HCT116 (cell line): ENCODE data around the gene HSPB7. TPM values are rescaled to one million over a fixed set of nuclear protein-coding genes. Genes with fewer than 3 reads are reported as not detected.
"Not testable (repeated sequence)": the region's sequence is repeated elsewhere in the genome, so short reads cannot be mapped to it uniquely, and the experiment has no call there.

ENCODE experiments used
- ATAC-seq: fragments of 200-7000 bp; cut with Tn5 transposase; 2 replicates; pipeline ENCODE4 v1.9.1; 2020; ENCODE audit warnings: mild to moderate bottlenecking, moderate library complexity
- BruUV-seq: library from RNA; stranded (reverse); fragments of 400-500 nt; replicated peaks from 2 replicates; lab custom pipeline; 2021; lab: Mats Ljungman, UMichigan
- CTCF ChIA-PET: fragments of 300-600 bp; sonication (Branson Sonifier 250); formaldehyde crosslinking; loops from one replicate; lab custom pipeline; 2021; ENCODE audit warnings: antibody characterized with exemption; lab: Charles Lee
- POLR2A ChIA-PET: fragments of 300-600, 350-600 bp; sonication (Branson Sonifier 250); formaldehyde crosslinking; loops from one replicate; lab custom pipeline; 2021; ENCODE audit warnings: antibody characterized with exemption; lab: Charles Lee
- RAD21 ChIA-PET, 2 experiments: fragments of 300-600 bp; sonication (Branson Sonifier 250); formaldehyde crosslinking; loops; one replicate each; lab custom pipeline; 2023; ENCODE audit warnings: low total read pairs in 2 of 2; ENCODE audit not compliant: uncharacterized antibody in 2 of 2, unreplicated experiment in 2 of 2, low non-redundant PET in 1 of 2; lab: Charles Lee
- DNase-seq: peaks from one replicate; pipeline ENCODE4 v3.0.0-alpha.2; 2010; ENCODE audit warnings: low read depth, low spot score
- H2AFZ ChIP-seq: fragments of 200-600 bp; shearing (Covaris generic), sonication (generic); 2 replicates; pipeline ENCODE4 v1.6.1; 2017; ENCODE audit warnings: low read depth, mixed run types, mixed read lengths, antibody characterized with exemption, low read length; ENCODE audit not compliant: poor library complexity, severe bottlenecking
- H3K27ac ChIP-seq: 2 replicates; pipeline ENCODE4 v1.5.1; 2012; ENCODE audit warnings: low read depth, low read length
- H3K27me3 ChIP-seq: fragments of 200-600 bp; sonication (generic); 2 replicates; pipeline ENCODE4 v1.6.1; 2016; ENCODE audit warnings: mixed run types, low read length, mixed read lengths; ENCODE audit not compliant: insufficient read depth
- H3K36me3 ChIP-seq, 2 experiments: fragments of 200-500 bp in 1 of 2; fragments of 200-600 bp in 1 of 2; sonication (Bioruptor generic) in 1 of 2; sonication (generic) in 1 of 2; 2 replicates each; pipeline versions ENCODE4 v1.5.1 to v1.6.1; 2014 to 2016; ENCODE audit warnings: low read length in 2 of 2, inconsistent platforms in 1 of 2, mixed read lengths in 1 of 2, mixed run types in 1 of 2; ENCODE audit not compliant: insufficient read depth in 2 of 2, control insufficient read depth in 1 of 2
- H3K4me1 ChIP-seq, 2 experiments: fragments of 200-600 bp in 1 of 2; sonication (generic) in 1 of 2; 2 replicates each; pipeline versions ENCODE4 v1.5.1 to v1.6.1; 2012 to 2017; ENCODE audit warnings: low read length in 2 of 2, inconsistent platforms in 1 of 2, mild to moderate bottlenecking in 1 of 2, mixed read lengths in 1 of 2, mixed run types in 1 of 2, moderate library complexity in 1 of 2; ENCODE audit not compliant: insufficient read depth in 2 of 2, control insufficient read depth in 1 of 2
- H3K4me2 ChIP-seq: fragments of 200-600 bp; sonication (generic); 2 replicates; pipeline ENCODE4 v1.6.1; 2017; ENCODE audit warnings: mixed run types, low read length, mixed read lengths
- H3K4me3 ChIP-seq, 2 experiments: fragments of 200-600 bp in 1 of 2; sonication (generic) in 1 of 2; replicated peaks in 1 of 2; 2 replicates each; pipeline ENCODE4 v1.5.1; 2011 to 2016; ENCODE audit warnings: low read length in 2 of 2, control low read depth in 1 of 2, low read depth in 1 of 2, mild to moderate bottlenecking in 1 of 2, mixed read lengths in 1 of 2, mixed run types in 1 of 2
- H3K79me2 ChIP-seq: fragments of 200-600 bp; sonication (generic); 2 replicates; pipeline ENCODE4 v1.6.1; 2017; ENCODE audit warnings: mild to moderate bottlenecking, mixed run types, low read length, moderate library complexity, mixed read lengths; ENCODE audit not compliant: insufficient read depth
- H3K9ac ChIP-seq: fragments of 200-600 bp; sonication (generic); 2 replicates; pipeline ENCODE4 v1.6.1; 2016; ENCODE audit warnings: low read length, mixed read lengths
- H3K9me2 ChIP-seq: fragments of 200-600 bp; sonication (generic), shearing (Covaris generic); 2 replicates; pipeline ENCODE4 v1.6.1; 2017; ENCODE audit warnings: mixed run types, mild to moderate bottlenecking, moderate library complexity; ENCODE audit not compliant: insufficient read depth
- H3K9me3 ChIP-seq, 2 experiments: fragments of 200-500 bp in 1 of 2; fragments of 200-600 bp in 1 of 2; sonication (Bioruptor generic) in 1 of 2; sonication (generic) in 1 of 2; 2 replicates each; pipeline ENCODE4 v1.6.1; 2014 to 2017; ENCODE audit warnings: low read length in 2 of 2, mixed read lengths in 2 of 2, inconsistent platforms in 1 of 2, low read depth in 1 of 2, mild to moderate bottlenecking in 1 of 2, mixed run types in 1 of 2, moderate library complexity in 1 of 2; ENCODE audit not compliant: control insufficient read depth in 1 of 2, insufficient read depth in 1 of 2
- H4K20me1 ChIP-seq: fragments of 200-600 bp; sonication (generic), shearing (Covaris generic); 2 replicates; pipeline ENCODE4 v1.6.1; 2017; ENCODE audit warnings: mixed run types, mild to moderate bottlenecking, moderate library complexity; ENCODE audit not compliant: insufficient read depth
- CEBPB ChIP-seq: IDR thresholded peaks from 2 replicates; pipeline ENCODE4 v1.6.1; 2012; ENCODE audit warnings: low read depth
- EZH2phosphoT487 ChIP-seq: fragments of 200-600 bp; IDR thresholded peaks from 2 replicates; pipeline ENCODE4 v1.6.1; 2018; ENCODE audit warnings: antibody characterized with exemption, borderline replicate concordance
- intact Hi-C: fragments of 100-400 bp; cut with micrococcal nuclease; formaldehyde crosslinking; loops from 2 replicates; pipeline ENCODE4 v1.10.0; 2022
- total RNA-seq: library from RNA; stranded (reverse); gene quantifications from one replicate; pipeline ENCODE4 v1.2.1, GENCODE V29; 2021; ENCODE audit not compliant: unreplicated experiment

Gene HSPB7
- total RNA-seq, 1 experiment from 2014 or later: 0.27 TPM

- TF ChIP-seq EZH2phosphoT487 (no peak), CEBPB (no peak)
Observed at GRCh38 chr1:16043950-16044349, 26.1 kb upstream of the HSPB7 start (continued).

- H3K9me2 ChIP-seq: no peaks in the 10 kb centered on the region
- H3K4me3 ChIP-seq: no peak within 1 kb of the TSS
- H2AFZ ChIP-seq: no peak within 1 kb of the TSS
- H3K27me3 ChIP-seq: no peaks in the 10 kb centered on the region
- no peaks in the 10 kb centered on the region for H3K9me3 ChIP-seq
- H3K4me1 ChIP-seq: peaks cover 0 to 5% of the 10 kb centered on the region in 2 experiments; a peak in 3 of 4 replicates
- H3K27ac ChIP-seq: no peak within 1 kb of the TSS
- H3K9ac ChIP-seq: no peak within 1 kb of the TSS
- POLR2A ChIA-PET: no interaction called here
- no peaks in the 10 kb centered on the region for H4K20me1 ChIP-seq
- no peak for ATAC-seq
- H3K4me2 ChIP-seq: no peak within 1 kb of the TSS
- intact Hi-C loops: no loop called here
- no peak for TF ChIP-seq EZH2phosphoT487
- TF ChIP-seq, all 23 proteins: peak for 0
- BruUV-seq: no TSS peak
- RAD21 ChIA-PET: no interaction called here
- H3K36me3 ChIP-seq: no peaks in the 10 kb centered on the region
- DNase-seq: no peak
- no peaks in the 10 kb centered on the region for H3K79me2 ChIP-seq
- CTCF ChIA-PET: no interaction called here
Observed at GRCh38 chr1:16043521-16043920, 25.7 kb upstream of the HSPB7 start, which contains the start of gene CLCNKB. TSS of gene CLCNKB (plus strand) at chr1:16043782. CDS start at chr1:16044493, 711 bp downstream.

GRCh38 chr1:16042654-16043053 lies 24.8 kb upstream of the HSPB7 start:
- intact Hi-C loops, H3K36me3 ChIP-seq, CTCF ChIA-PET, H3K27me3 ChIP-seq, BruUV-seq, POLR2A ChIA-PET, H4K20me1 ChIP-seq, H3K79me2 ChIP-seq, H3K27ac ChIP-seq, DNase-seq, RAD21 ChIA-PET, H3K9ac ChIP-seq, H3K9me3 ChIP-seq, H3K4me3 ChIP-seq, H3K4me2 ChIP-seq, H3K9me2 ChIP-seq, H2AFZ ChIP-seq: not testable (repeated sequence)
- H3K4me1 ChIP-seq: peaks cover 2 to 10% of the 10 kb centered on the region in 2 experiments; a peak in 3 of 4 replicates
- peak; percentile 23; the same call in 1 of the 2 replicates for ATAC-seq
